ENCODE results near the gene PANK3.
"Not testable (repeated sequence)": the region's sequence is repeated elsewhere in the genome, so short reads cannot be mapped to it uniquely, and the experiment has no call there.

The PANK3 gene

DNA sequence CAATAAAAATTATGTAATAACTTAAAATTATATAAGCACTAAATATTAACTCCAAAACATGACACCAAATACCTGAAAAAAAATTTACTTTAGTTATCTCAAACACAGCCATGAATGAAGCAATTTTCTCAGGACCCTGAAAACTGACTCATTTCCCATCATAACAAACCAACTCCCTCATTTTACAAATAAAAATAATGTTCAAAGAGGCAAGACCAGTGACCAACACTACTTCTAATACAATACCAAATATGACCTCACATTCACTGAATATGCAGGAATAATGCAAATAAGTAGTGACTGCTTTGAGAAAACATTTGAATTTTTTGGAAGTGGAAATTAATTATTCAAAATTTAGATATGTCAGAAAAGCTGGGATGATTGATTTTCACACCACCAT is 28.5 kb downstream of the PANK3 start:
- TF ChIP-seq, protein P1, sequence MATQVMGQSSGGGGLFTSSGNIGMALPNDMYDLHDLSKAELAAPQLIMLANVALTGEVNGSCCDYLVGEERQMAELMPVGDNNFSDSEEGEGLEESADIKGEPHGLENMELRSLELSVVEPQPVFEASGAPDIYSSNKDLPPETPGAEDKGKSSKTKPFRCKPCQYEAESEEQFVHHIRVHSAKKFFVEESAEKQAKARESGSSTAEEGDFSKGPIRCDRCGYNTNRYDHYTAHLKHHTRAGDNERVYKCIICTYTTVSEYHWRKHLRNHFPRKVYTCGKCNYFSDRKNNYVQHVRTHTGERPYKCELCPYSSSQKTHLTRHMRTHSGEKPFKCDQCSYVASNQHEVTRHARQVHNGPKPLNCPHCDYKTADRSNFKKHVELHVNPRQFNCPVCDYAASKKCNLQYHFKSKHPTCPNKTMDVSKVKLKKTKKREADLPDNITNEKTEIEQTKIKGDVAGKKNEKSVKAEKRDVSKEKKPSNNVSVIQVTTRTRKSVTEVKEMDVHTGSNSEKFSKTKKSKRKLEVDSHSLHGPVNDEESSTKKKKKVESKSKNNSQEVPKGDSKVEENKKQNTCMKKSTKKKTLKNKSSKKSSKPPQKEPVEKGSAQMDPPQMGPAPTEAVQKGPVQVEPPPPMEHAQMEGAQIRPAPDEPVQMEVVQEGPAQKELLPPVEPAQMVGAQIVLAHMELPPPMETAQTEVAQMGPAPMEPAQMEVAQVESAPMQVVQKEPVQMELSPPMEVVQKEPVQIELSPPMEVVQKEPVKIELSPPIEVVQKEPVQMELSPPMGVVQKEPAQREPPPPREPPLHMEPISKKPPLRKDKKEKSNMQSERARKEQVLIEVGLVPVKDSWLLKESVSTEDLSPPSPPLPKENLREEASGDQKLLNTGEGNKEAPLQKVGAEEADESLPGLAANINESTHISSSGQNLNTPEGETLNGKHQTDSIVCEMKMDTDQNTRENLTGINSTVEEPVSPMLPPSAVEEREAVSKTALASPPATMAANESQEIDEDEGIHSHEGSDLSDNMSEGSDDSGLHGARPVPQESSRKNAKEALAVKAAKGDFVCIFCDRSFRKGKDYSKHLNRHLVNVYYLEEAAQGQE (IDR thresholded peaks at IDR 0.05; ENCODE audit: insufficient replicate concordance, low read depth): no peak
- TF ChIP-seq GABPA (IDR thresholded peaks at IDR 0.05; ENCODE audit: low read depth) (no peak), SPI1 (IDR thresholded peaks at IDR 0.05; ENCODE audit: borderline replicate concordance, low read depth) (no peak), POLR2AphosphoS5 (IDR thresholded peaks at IDR 0.05; ENCODE audit: low read depth) (no peak)
- TF ChIP-seq, protein P2, sequence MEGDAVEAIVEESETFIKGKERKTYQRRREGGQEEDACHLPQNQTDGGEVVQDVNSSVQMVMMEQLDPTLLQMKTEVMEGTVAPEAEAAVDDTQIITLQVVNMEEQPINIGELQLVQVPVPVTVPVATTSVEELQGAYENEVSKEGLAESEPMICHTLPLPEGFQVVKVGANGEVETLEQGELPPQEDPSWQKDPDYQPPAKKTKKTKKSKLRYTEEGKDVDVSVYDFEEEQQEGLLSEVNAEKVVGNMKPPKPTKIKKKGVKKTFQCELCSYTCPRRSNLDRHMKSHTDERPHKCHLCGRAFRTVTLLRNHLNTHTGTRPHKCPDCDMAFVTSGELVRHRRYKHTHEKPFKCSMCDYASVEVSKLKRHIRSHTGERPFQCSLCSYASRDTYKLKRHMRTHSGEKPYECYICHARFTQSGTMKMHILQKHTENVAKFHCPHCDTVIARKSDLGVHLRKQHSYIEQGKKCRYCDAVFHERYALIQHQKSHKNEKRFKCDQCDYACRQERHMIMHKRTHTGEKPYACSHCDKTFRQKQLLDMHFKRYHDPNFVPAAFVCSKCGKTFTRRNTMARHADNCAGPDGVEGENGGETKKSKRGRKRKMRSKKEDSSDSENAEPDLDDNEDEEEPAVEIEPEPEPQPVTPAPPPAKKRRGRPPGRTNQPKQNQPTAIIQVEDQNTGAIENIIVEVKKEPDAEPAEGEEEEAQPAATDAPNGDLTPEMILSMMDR (IDR thresholded peaks at IDR 0.05; ENCODE audit: insufficient read depth, low read length): no peak
- no peak overlapping the region for H3K4me3 ChIP-seq (replicated peaks; ENCODE audit: insufficient read depth, low read length)
- H3K27me3 ChIP-seq (ENCODE audit: insufficient read depth, poor library complexity, severe bottlenecking): no peaks in the 10 kb centered on the region
- DNase-seq (ENCODE audit: low read depth in 1 of 2, low spot score in 1 of 2): no peak
- no peak overlapping the region for H3K27ac ChIP-seq (replicated peaks)

DNA sequence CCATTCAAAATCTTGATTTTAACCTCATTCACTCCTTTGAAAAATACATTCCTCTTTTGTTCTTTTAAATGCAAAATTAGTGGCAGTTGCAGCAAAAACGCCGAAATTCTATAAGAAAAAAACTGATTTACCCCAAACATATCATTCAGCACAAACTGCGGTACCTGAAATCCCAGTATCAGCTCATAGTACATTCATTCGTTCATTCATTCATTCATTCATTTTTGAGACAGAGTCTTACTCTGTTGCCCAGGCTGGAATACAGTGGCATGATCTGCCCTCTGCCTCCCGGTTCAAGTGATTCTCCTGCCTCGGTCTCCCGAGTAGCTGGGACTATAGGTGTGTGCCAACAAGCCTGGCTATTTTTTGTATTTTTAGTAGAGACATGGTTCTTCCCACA is 29.6 kb downstream of the PANK3 start:
- H3K27ac ChIP-seq (replicated peaks): no peak overlapping the region
- H3K27me3 ChIP-seq (ENCODE audit: insufficient read depth, poor library complexity, severe bottlenecking): no peaks in the 10 kb centered on the region
- TF ChIP-seq, protein P1 (IDR thresholded peaks at IDR 0.05; ENCODE audit: insufficient replicate concordance, low read depth): no peak
- TF ChIP-seq, protein P2 (IDR thresholded peaks at IDR 0.05; ENCODE audit: insufficient read depth, low read length): no peak
- TF ChIP-seq POLR2AphosphoS5 (IDR thresholded peaks at IDR 0.05; ENCODE audit: low read depth) (no peak), SPI1 (IDR thresholded peaks at IDR 0.05; ENCODE audit: borderline replicate concordance, low read depth) (no peak), GABPA (IDR thresholded peaks at IDR 0.05; ENCODE audit: low read depth) (no peak)
- H3K4me3 ChIP-seq (replicated peaks; ENCODE audit: insufficient read depth, low read length): no peak overlapping the region
- no peak for DNase-seq (ENCODE audit: low read depth in 1 of 2, low spot score in 1 of 2)

DNA sequence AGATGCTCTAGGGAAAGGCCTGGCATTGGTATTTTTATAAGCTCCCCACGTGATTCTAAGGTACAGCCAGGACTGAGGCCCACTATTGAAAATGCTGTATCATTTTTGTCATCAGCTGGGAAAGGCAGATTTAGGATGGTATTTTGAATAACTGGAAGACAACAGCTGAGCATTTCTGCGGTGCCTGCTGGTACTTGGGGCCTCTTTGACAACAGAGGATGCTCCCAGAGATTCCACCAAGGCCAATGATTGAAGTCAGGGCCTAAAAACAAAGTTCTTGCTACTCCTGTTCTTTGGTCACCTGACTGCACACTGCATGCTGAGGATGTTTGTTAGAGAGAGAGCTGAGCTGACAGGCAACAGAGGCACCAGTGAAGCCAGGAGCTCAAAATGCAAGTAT is 42.0 kb downstream of the PANK3 start:
- Histone ChIP-seq H3K27ac (replicated peaks) (no peak overlapping the region), H3K27me3 (ENCODE audit: insufficient read depth, poor library complexity, severe bottlenecking) (no peaks in the 10 kb centered on the region), H3K4me3 (replicated peaks; ENCODE audit: insufficient read depth, low read length) (no peak overlapping the region)
- TF ChIP-seq GABPA (IDR thresholded peaks at IDR 0.05; ENCODE audit: low read depth): no peak
- TF ChIP-seq, protein P2 (IDR thresholded peaks at IDR 0.05; ENCODE audit: insufficient read depth, low read length): no peak
- no peak for TF ChIP-seq SPI1 (IDR thresholded peaks at IDR 0.05; ENCODE audit: borderline replicate concordance, low read depth)
- TF ChIP-seq, protein P1 (IDR thresholded peaks at IDR 0.05; ENCODE audit: insufficient replicate concordance, low read depth): no peak
- no peak for TF ChIP-seq POLR2AphosphoS5 (IDR thresholded peaks at IDR 0.05; ENCODE audit: low read depth)
- DNase-seq (ENCODE audit: low read depth in 1 of 2, low spot score in 1 of 2): no peak

DNA sequence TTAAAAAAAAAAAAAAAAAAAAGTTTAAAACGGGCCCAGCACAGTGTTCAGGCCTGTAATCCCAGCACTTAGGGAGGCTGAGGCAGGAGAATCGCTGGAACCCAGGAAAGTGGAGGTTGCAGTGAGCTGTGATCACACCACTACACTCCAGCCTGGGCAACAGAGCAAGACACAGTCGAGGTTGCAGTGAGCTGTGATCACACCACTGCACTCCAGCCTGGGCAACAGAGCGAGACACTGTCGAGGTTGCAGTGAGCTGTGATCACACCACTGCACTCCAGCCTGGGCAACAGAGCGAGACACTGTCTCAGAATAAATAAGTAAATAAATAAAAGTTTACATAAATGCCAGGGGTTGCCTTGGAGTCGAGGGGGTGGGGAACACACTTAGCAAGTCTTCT is 44.8 kb downstream of the PANK3 start:
- H3K27ac ChIP-seq (replicated peaks); H3K4me3 ChIP-seq (replicated peaks; ENCODE audit: insufficient read depth, low read length); DNase-seq (ENCODE audit: low read depth in 1 of 2, low spot score in 1 of 2): not testable (repeated sequence)
- H3K27me3 ChIP-seq (ENCODE audit: insufficient read depth, poor library complexity, severe bottlenecking): peaks cover 14% of the 10 kb centered on the region
